ENCODE measurements around the gene DBP.

DNA sequence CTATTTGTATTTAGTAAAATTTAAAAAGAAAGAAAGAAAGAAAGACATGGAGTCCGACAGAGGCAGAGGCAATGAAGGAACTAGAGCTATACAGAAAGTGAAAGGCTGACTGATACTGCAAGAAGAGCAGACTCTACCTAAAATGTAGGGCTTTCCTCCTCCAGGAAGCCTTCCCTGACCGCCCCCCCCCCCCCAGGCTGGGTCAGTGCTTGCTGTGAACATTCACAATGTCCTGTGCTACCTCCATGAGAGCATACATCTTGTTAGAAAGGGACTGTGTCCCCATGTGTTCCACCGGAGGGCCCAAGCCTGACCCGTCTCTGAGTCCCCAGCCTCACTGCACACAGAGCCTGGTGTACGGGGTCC is 14.5 kb upstream of the DBP start:
- no peak for TF ChIP-seq SUZ12 (IDR thresholded peaks at IDR 0.05; ENCODE audit: extremely low read depth, insufficient read depth, insufficient read length)
- TF ChIP-seq YY1 (IDR thresholded peaks at IDR 0.05; ENCODE audit: insufficient read depth, insufficient read length), result no peak
- no peak for TF ChIP-seq ZNF274 (IDR thresholded peaks at IDR 0.05; ENCODE audit: low read depth, low read length)

Data from NT2/D1 (cell line).